SK-N-SH (cell line): Measurements from ENCODE around the gene ARHGAP26.

Experiments used
- CTCF ChIP-seq: fragments of 200-600 bp; sonication (generic); IDR thresholded peaks from 2 replicates; pipeline ENCODE4 v1.6.1; 2017; ENCODE audit warnings: antibody characterized with exemption, mild to moderate bottlenecking, moderate library complexity
- RFX5 ChIP-seq: IDR thresholded peaks from 2 replicates; pipeline ENCODE4 v1.6.1; 2012; ENCODE audit warnings: mild to moderate bottlenecking, improper control_type of control experiment, low read length
- USF2 ChIP-seq: fragments of 150-350 bp; IDR thresholded peaks from 2 replicates; pipeline ENCODE4 v1.6.1; 2017; ENCODE audit warnings: antibody characterized with exemption, low read length, low read depth, borderline replicate concordance

GRCh38 chr5:142906863-142907671 lies 136.9 kb downstream of the ARHGAP26 start:
- TF ChIP-seq RFX5, result no peak
- no peak for TF ChIP-seq USF2
- TF ChIP-seq CTCF, result no peak
